Activated CD8-positive, alpha-beta memory T cell treated with anti-CD3 and anti-CD28 coated beads, Interleukin-2, amount 50 U/mL, for 24 hours (primary cell): ENCODE results near the gene P4HA1.

ENCODE experiments used
- DNase-seq: peaks from one replicate; pipeline ENCODE4 v3.0.0-alpha.2; 2020; ENCODE audit errors: extremely low read depth

Gene P4HA1

DNA sequence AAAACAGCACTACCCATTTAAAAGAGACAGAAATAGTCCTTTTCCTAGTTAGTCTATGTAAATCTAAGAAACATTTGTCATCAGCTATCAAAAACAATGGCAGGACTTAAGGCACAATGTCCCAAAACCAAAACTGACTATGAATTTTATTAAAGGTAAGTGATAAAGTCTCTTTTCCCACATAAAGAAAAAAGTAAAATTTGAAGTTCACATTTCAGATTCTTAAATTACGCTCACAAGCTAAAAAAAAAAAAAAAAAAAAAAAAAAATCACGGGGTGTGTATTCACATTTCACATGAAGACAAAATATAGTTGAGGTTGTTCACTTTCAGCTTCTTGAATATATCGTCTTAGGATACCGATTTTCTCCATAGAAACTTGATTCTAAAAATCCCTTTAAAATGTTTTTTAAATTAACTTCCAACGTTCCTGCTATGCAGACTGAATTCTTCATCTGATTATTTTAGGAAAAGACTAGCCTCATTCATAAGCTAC lies 1.6 kb downstream of the P4HA1 start:
- DNase-seq: no peak

DNA sequence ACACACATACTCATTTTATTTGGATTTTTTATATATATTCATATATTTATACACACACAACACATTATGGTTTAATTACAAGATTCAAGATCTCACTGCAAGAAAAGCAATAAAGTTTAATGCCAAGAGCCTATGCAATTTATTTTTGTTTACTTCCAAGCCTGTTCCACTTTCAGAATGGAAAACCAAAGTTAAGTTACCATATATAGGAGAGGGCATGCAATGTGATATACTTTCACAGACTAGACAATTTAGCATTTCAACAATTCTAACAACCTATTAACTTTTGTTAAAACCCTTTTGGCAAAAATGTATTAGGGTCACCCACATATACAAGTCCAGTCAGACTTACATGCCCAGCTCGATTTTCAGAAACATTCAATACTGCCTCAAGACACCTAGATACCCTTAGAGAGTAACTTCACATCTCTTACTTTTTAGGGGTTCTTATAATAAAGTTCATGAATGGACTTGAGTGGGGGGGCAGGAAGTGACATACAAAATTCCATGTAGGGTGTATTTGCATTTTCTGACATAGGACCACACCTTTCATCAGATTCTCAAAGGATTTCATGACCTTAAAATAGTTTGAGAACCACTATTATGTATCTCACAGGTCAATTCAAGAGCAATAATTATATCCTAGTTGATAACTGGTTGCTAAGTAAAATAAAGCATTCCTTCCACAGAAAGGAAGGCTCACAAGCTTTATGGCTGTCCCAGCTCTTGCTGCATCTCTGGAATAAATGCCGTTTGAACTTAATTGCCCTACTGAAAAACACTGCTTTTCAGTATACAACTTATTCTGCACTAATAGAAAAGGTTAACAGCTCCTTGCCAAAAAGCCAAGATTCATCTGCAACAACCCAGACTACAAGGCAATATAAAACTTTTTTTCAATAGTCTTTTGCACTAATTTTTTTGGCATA lies 2.5 kb downstream of the P4HA1 start:
- DNase-seq: no peak

DNA sequence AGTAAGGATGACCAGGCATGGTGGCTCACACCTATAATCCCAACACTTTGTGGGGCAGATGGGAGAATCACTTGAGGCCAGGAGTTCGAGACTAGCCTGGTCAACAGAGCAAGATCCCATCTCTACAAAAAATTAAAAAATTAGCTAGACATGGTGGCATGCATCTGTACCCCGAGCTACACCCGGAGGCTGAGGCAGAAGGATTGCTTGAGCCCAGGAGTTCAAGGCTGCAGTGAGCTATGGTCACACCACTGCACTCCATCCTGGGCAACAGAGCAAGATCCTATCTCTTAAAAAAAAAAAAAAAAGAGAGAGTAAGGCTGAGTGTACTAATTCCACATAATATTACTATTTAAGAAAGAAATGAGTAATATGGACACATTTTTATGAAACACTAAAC lies 3.8 kb downstream of the P4HA1 start:
- DNase-seq: no peak

DNA sequence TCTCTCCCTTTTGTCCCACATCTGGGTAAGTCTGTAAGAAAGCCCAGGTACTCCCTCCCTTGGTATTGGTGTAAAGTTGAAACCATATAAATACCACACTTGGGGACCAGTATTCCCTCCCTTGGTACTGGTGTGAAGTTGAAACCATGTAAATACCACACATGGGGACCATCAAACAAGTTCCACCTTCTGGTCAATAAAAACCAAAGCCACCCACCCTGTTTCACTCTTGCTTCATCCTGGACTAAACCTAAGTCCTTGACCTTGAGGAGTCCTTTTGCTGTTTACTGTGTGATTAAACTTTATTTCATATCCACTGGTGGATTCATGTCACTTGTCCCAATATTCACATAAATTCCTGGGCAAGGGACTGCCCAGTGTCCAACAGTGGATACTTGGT lies 8.4 kb downstream of the P4HA1 start:
- no peak for DNase-seq

GRCh38 chr10:73086816-73087215 lies 9.8 kb downstream of the P4HA1 start:
- DNase-seq: no peak

GRCh38 chr10:73084209-73084608 lies 12.5 kb downstream of the P4HA1 start:
- DNase-seq: no peak

- DNase-seq: no peak
These were observed 13.4 kb downstream of the P4HA1 start for GRCh38 chr10:73083221-73083620.

DNA sequence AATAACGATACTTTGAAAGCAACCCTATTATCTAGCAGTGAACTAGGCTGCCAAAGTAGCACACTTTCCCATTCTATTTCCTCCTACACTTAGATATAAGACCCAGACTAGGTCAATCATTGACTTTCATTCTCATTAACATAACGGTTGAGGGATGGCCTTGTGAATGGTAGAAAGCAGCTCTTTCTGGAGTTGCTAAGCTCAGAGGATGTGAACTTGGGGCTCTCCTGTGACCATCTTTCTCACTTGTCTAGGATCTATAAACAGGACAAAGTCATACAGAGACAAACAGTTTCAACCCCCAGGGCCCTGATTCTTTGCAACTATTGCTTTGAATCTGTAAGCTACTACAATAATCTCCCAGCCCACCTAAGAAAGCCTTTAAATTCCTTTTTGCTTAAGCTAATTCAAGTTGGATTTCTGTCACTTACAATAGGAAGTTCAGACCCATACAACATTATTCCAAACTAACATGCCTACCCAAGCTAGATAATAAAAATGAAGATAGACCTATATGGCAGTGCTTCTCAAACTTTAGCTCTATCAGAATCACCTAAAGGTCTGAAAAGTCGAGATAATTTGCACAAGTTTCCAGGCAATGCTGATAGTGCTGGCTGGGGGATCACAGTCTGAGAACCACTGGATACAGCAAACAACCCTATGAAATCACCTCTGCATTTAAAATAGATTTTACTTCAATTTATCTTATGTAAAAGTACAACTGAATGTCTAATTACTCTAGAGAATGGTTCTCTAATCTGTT lies 16.7 kb downstream of the P4HA1 start:
- no peak for DNase-seq

DNA sequence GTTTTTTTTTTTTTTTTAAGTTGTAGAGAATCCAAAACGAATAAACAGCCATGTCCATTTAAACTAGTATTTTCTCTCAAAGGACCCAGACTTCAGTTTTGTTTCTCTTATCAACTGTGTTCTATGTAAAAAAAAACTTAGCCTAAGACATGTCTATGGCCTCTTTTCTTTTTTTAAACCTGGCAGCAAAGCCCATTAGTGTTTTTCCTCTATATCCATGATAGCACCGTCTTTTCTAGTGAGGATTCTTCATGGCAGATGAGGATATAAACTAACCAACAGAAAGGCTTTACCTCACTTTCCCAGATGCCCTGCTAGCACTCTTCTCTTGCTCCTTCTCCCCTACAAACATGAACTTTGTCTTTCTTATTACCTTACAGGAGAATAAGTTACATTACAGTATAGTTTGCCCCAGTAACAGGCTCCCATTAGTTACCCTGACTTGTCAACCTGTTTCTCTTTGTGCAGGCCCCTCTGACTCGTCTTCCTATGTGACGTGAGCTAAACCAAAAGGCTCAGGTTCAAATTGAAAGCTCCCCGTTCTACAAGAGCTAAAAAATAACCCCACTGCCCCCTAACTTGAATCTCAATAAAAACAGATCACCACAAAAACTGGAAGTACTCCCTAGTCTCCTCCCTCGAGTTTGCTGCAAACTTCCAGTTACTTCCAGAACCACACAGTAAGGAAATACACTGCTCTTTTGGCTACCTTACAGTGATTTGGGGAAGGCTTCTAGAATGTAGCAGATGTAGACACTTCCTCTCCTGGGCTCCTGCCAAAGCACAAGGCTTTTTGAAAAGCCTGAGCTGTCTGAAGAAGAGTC lies 20.1 kb downstream of the P4HA1 start:
- no peak for DNase-seq

DNA sequence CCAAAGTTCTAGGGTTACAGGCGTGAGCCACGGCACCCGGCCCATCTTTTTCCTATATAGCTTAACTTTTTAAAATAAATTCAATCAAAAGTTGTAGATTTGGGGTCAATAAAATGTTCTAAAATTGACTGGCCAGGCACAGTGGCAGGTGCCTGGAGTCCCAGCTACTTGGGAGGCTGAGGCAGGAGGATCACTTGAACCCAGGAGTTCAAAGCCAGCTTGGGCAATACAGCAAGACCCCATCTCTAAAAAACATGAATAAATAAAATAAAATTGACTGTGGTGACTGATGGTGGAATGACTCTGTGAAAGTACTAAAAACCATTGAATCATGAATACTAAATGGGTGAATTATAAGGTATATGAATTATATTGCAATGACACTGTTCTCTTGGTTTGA lies 20.8 kb downstream of the P4HA1 start:
- no peak for DNase-seq

GRCh38 chr10:73073627-73074026 lies 23.0 kb downstream of the P4HA1 start:
- no peak for DNase-seq

DNA sequence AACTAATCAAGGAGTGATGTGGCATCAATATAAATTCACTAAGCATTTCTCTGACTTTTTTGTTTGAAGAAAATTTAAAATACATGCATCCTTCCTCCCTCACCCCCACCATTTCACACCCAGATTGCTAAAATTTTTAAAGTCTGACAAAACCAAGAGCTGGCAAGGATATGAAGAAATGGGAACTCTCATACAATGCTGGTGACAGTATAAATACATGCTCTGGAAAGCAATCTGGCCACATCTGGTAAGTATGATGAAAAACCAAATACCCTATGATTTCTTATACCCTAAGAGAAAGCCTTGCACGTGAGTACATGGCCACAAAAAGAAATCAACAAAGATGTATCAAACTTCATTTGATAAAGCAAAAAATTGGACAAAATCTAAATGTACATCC lies 31.2 kb downstream of the P4HA1 start:
- DNase-seq: no peak

DNA sequence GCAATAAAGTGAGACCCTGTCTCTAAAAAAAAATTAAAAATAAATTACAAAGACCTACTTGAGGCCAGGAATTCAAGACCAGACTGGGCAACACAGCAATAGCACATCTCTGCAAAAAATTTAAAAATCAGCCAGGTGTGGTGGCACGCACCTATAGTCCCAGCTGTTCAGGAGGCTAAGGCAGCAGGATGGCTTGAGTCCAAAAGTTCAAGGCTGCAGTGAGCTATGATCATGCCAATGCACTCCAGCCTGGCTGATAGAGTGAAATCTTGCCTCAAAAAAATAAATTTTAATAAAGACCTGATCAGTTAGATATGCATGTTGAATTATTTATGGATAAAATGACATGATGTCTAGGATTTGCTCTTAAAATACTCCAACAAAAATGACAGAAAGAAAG lies 34.9 kb downstream of the P4HA1 start:
- DNase-seq: no peak

- DNase-seq: no peak
These were observed 35.7 kb downstream of the P4HA1 start for GRCh38 chr10:73060738-73061635.

GRCh38 chr10:73060173-73060572 lies 36.5 kb downstream of the P4HA1 start:
- no peak for DNase-seq

- DNase-seq: no peak
These were observed 38.5 kb downstream of the P4HA1 start for GRCh38 chr10:73058057-73058591.

GRCh38 chr10:73054286-73054685 lies 42.4 kb downstream of the P4HA1 start:
- DNase-seq: no peak

GRCh38 chr10:73053275-73053674 lies 43.4 kb downstream of the P4HA1 start:
- DNase-seq: no peak

DNA sequence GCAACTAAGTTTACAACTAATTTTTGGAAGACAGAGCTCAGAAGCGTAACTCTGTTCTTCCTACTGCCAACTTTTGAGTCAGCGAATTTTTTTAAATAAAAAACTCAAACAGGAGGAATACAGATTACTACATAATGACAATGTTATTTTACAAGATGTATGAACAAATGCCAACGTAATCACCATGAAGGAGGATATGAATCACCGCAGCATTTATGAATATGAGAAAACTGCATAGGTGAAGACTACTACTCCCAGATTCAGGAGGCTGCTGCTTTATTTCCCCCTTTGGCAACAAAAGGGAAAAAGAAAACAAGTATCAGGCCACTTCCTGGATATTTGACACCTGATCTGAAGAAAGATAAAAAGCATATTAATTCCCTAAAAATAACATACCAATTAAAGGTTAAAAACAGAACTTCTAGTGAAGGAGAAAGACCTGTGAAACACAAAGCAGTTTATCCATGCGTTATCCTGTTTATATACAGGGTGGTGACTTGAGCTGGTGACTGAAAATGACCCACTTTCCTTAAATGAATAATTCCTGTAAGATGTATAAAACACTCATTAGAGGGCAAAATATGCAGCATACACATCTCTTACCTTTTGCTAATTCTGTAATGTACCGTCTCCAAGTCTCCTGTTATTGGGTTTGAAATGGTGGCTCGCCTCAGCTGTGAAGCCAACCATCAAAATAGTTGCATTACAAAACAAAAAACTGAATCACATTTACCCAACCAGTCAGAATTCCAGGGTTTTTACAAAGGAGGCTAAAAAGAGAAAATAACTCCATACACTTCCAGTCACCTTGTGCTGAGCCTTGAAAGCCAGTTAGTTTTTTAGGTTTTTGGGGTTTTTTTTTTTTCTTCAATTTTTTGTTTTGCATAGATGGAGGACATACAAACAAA lies 52.0 kb downstream of the P4HA1 start:
- no peak for DNase-seq
